Gastroesophageal sphincter (tissue), 4 donors: ENCODE data around the gene NR5A2. TPM values are rescaled to one million over a fixed set of nuclear protein-coding genes. Genes with fewer than 3 reads are reported as not detected.

Experiments used
- ATAC-seq: fragments of 150-250 bp; one replicate; pipeline ENCODE4 v1.9.1; 2016; ENCODE audit warnings: mild to moderate bottlenecking, moderate library complexity
- H3K27ac ChIP-seq, 4 donors: fragments of 200-600 bp; sonication (generic) in 3 of 4; 1 replicate in 3 of 4; 2 replicates in 1 of 4; pipeline ENCODE4 v1.5.1; 2016 to 2019
- H3K27me3 ChIP-seq: fragments of 200-600 bp; sonication (generic); one replicate; pipeline ENCODE4 v1.5.1; 2019
- H3K36me3 ChIP-seq, 2 donors: fragments of 200-600 bp; sonication (generic); one replicate each; pipeline ENCODE4 v1.5.1; 2019; ENCODE audit warnings: control low read depth in 1 of 2
- H3K4me1 ChIP-seq, 3 donors: fragments of 200-600 bp; sonication (generic); 1 replicate in 2 of 3; 2 replicates in 1 of 3; pipeline ENCODE4 v1.5.1; 2016 to 2019; ENCODE audit warnings: control low read depth in 2 of 3
- H3K4me3 ChIP-seq, 2 donors: fragments of 200-600 bp; sonication (generic); one replicate each; pipeline ENCODE4 v1.5.1; 2019; ENCODE audit warnings: mild to moderate bottlenecking in 1 of 2, moderate library complexity in 1 of 2
- H3K9me3 ChIP-seq, 3 donors: fragments of 200-600 bp; sonication (generic); one replicate each; pipeline ENCODE4 v1.5.1; 2017 to 2019; ENCODE audit warnings: control low read depth in 2 of 3
- CTCF ChIP-seq, 4 experiments: fragments of 200-600 bp in 2 of 4; fragments of 450-650 bp in 2 of 4; sonication (generic) in 1 of 4; IDR thresholded peaks; one replicate each; pipeline ENCODE4 v1.5.1; 2017 to 2019; ENCODE audit warnings: antibody characterized with exemption in 4 of 4, mild to moderate bottlenecking in 2 of 4, moderate library complexity in 2 of 4
- EP300 ChIP-seq: sonication (generic); formaldehyde crosslinking; IDR thresholded peaks from one replicate; pipeline ENCODE4 v1.6.1; 2017; ENCODE audit warnings: antibody characterized with exemption, mild to moderate bottlenecking
- POLR2A ChIP-seq, 2 donors: fragments of 450-650 bp; IDR thresholded peaks; one replicate each; pipeline ENCODE4 v1.6.1; 2017; ENCODE audit warnings: antibody characterized with exemption in 2 of 2, mild to moderate bottlenecking in 2 of 2, moderate library complexity in 1 of 2
- POLR2AphosphoS5 ChIP-seq: sonication (generic); formaldehyde crosslinking; IDR thresholded peaks from one replicate; pipeline ENCODE4 v1.6.1; 2017; ENCODE audit warnings: antibody characterized with exemption
- WGBS, 2 donors: methylation state at CpG; one replicate each; pipeline ENCODE4 v1.1.5; 2018; ENCODE audit warnings: low coverage in 1 of 2; 5-methylcytosine and 5-hydroxymethylcytosine counted together
- total RNA-seq, 4 donors: library from RNA; depleted of rRNA; stranded (reverse); fragments of >200 nt; gene quantifications; one replicate each; pipeline ENCODE4 v1.1.0, GENCODE V29; 2016

NR5A2 gene
- total RNA-seq, 4 donors from 2014 or later, result 2.0 to 4.2 (median 3.1) TPM

- no peaks in the 10 kb centered on the region for H3K4me1 ChIP-seq
- 61 to 69% methylated on average over 4 of the region's 4 CpGs for WGBS, 2 donors
- no peak overlapping the region for H3K27ac ChIP-seq
- TF ChIP-seq POLR2AphosphoS5 (no peak), CTCF (IDR thresholded peaks at IDR 0.05) (peak in 3 of 4 experiments; percentile 21 to 47 (median 24))
- ATAC-seq, result no peak
- no peaks in the 10 kb centered on the region for H3K36me3 ChIP-seq
- no peaks in the 10 kb centered on the region for H3K9me3 ChIP-seq
- H3K4me3 ChIP-seq, result no peak overlapping the region
- no peaks in the 10 kb centered on the region for H3K27me3 ChIP-seq
These were observed 112.2 kb downstream of the NR5A2 start for GRCh38 chr1:200139661-200140250.

DNA sequence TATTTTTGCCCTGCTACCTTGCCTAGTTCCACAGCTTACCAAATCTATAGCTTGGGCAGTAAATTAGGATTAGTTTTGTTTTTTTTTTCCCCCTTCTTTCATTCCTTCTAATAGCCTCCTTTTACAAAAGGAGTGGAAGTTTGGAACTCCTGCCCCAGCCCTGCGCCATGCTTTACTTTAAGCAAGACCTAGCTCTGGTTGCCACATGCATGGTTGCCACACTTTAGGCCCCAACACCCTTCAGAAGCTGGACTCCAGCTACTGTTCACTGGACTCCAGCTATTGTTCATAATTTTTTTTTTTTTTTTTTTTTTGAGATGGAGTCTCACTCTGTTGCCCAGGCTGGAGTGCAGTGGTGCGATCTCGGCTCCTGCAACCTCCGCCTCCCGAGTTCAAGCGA lies 115.8 kb downstream of the NR5A2 start:
- 80 to 96% methylated on average over 2 to 6 of the region's 6 CpGs for WGBS, 2 donors
- ATAC-seq, result no peak
- Histone ChIP-seq H3K27ac (no peak overlapping the region), H3K36me3 (no peaks in the 10 kb centered on the region), H3K9me3 (no peaks in the 10 kb centered on the region), H3K4me1 (no peaks in the 10 kb centered on the region), H3K4me3 (no peak overlapping the region), H3K27me3 (no peaks in the 10 kb centered on the region)
- no peak for TF ChIP-seq POLR2A (IDR thresholded peaks at IDR 0.05)
- no peak for TF ChIP-seq POLR2AphosphoS5
- no peak for TF ChIP-seq CTCF (IDR thresholded peaks at IDR 0.05)
- no peak for TF ChIP-seq EP300

DNA sequence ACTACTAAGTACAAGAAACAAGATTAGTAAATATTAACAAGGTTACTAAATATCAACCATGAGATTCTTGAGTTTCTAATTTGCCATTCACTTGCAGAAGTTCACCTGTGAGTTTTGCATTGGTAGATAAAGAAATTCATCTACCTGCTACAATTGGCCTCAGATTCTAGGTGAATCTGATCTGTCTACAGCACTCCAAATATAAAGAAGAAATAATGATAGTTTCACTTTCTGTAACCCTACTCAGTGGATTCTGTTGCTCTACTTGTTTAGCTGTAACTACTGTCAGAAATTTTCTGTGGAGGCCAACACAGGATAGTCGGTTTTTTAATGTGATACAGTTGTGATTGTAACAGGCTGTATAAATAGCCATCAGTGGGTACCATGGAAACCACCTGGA lies 118.6 kb downstream of the NR5A2 start:
- H3K27me3 ChIP-seq, result no peaks in the 10 kb centered on the region
- no peak for ATAC-seq
- no peak overlapping the region for H3K4me3 ChIP-seq
- no peaks in the 10 kb centered on the region for H3K4me1 ChIP-seq
- H3K27ac ChIP-seq, result no peak overlapping the region
- no peaks in the 10 kb centered on the region for H3K9me3 ChIP-seq
- WGBS, 2 donors, result 0% methylated on average over 1 of the region's 1 CpG
- H3K36me3 ChIP-seq, result no peaks in the 10 kb centered on the region
- TF ChIP-seq POLR2AphosphoS5 (no peak), EP300 (no peak), POLR2A (IDR thresholded peaks at IDR 0.05) (no peak), CTCF (IDR thresholded peaks at IDR 0.05) (no peak)

- 90 to 91% methylated on average over 9 to 11 of the region's 13 CpGs for WGBS, 2 donors
- no peak for TF ChIP-seq POLR2AphosphoS5
- TF ChIP-seq POLR2A (IDR thresholded peaks at IDR 0.05), result no peak
- no peak for TF ChIP-seq CTCF (IDR thresholded peaks at IDR 0.05)
- no peak for TF ChIP-seq EP300
- ATAC-seq, result no peak
These were observed 119.6 kb downstream of the NR5A2 start for GRCh38 chr1:200147094-200147493.

DNA sequence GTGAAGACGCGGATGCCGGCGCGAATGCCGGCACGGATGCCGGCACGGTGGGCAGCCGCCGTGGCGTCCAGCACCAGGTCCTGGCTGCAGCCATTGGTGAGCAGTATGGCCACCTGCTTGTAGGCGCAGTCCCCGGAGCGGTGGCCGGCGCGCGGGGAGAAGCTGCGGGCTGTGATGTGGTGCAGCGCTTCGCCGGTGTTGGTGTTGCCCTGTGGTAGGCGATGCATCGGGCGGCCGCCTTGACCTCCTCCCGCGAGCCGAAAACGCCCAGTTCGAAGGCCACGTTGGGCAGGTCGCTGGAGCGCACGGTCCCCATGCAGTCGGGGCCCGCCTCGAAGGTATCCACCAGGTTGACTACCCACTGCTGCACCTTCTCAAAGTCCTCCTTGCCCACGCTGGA lies 120.2 kb downstream of the NR5A2 start:
- H3K27me3 ChIP-seq, result no peaks in the 10 kb centered on the region
- no peaks in the 10 kb centered on the region for H3K9me3 ChIP-seq
- no peak for ATAC-seq
- no CpG with 5 or more reads among the region's 40 CpGs for WGBS, 2 donors
- H3K4me1 ChIP-seq, result no peaks in the 10 kb centered on the region
- H3K4me3 ChIP-seq, result no peak overlapping the region
- no peaks in the 10 kb centered on the region for H3K36me3 ChIP-seq
- TF ChIP-seq POLR2A (IDR thresholded peaks at IDR 0.05), result no peak
- no peak for TF ChIP-seq CTCF (IDR thresholded peaks at IDR 0.05)
- H3K27ac ChIP-seq, result no peak overlapping the region

More at GRCh38 chr1:200147094-200147493, 119.6 kb downstream of the NR5A2 start:
- no peak overlapping the region for H3K27ac ChIP-seq
- no peak overlapping the region for H3K4me3 ChIP-seq
- no peaks in the 10 kb centered on the region for H3K27me3 ChIP-seq
- H3K36me3 ChIP-seq, result no peaks in the 10 kb centered on the region
- no peaks in the 10 kb centered on the region for H3K9me3 ChIP-seq
- no peaks in the 10 kb centered on the region for H3K4me1 ChIP-seq
